Measurements from ENCODE around the gene AKAP8L.
A peak's percentile ranks its signal among the peaks of the same experiment; 100 is the strongest.
"Not testable (repeated sequence)": the region's sequence is repeated elsewhere in the genome, so short reads cannot be mapped to it uniquely, and the experiment has no call there.

Gene AKAP8L

GRCh38 chr19:15352535-15352934 is 66.3 kb downstream of the AKAP8L start:
- DNase-seq: not testable (repeated sequence)

GRCh38 chr19:15341328-15341727 is 77.5 kb downstream of the AKAP8L start:
- DNase-seq: not testable (repeated sequence)

- no peak for DNase-seq
These were observed 78.7 kb downstream of the AKAP8L start for GRCh38 chr19:15340086-15340485.

GRCh38 chr19:15337202-15337601 is 81.6 kb downstream of the AKAP8L start:
- DNase-seq: no peak

- not testable (repeated sequence) for DNase-seq
These were observed 82.8 kb downstream of the AKAP8L start for GRCh38 chr19:15335992-15336391.

GRCh38 chr19:15332311-15332996 is 86.3 kb downstream of the AKAP8L start, which contains the start of gene BRD4:
BRD4 (minus strand) TSS chr19:15332539; CDS start chr19:15273099, 59,440 bp downstream.
- DNase-seq: peak; percentile 66

- DNase-seq: peak; percentile 62
These were observed 87.1 kb downstream of the AKAP8L start for GRCh38 chr19:15331419-15332310.

GRCh38 chr19:15330801-15331418 is 87.9 kb downstream of the AKAP8L start:
- DNase-seq: no peak
